A172 (cell line): ENCODE measurements around the gene NOTCH4. TPM values are rescaled to one million over a fixed set of nuclear protein-coding genes. Genes with fewer than 3 reads are reported as not detected.
"Not testable (repeated sequence)": the region's sequence is repeated elsewhere in the genome, so short reads cannot be mapped to it uniquely, and the experiment has no call there.

Experiments
- DNase-seq: peaks from one replicate; pipeline ENCODE4 v3.0.0-alpha.2; 2015; ENCODE audit warnings: low spot score
- total RNA-seq: library from RNA; depleted of rRNA; stranded (reverse); fragments of >200 nt; shearing (Covaris generic); gene quantifications from 2 replicates; pipeline ENCODE4 v1.2.3, GENCODE V29; 2014

NOTCH4 gene
- total RNA-seq, 1 experiment from 2014 or later, result 0.81 TPM

GRCh38 chr6:32194388-32194787 lies 29.5 kb downstream of the NOTCH4 start:
- DNase-seq, result no peak

GRCh38 chr6:32193096-32193495 lies 30.8 kb downstream of the NOTCH4 start:
- not testable (repeated sequence) for DNase-seq

- peak; percentile 32 for DNase-seq
Measured at GRCh38 chr6:32192608-32193039, 31.2 kb downstream of the NOTCH4 start, which contains the start of gene GPSM3. Gene GPSM3 (minus strand): TSS chr6:32192643. CDS start chr6:32192513, 130 bp downstream.

- no peak for DNase-seq
Measured at GRCh38 chr6:32191696-32192607, 31.9 kb downstream of the NOTCH4 start.

- no peak for DNase-seq
Measured at GRCh38 chr6:32190911-32191677, 32.8 kb downstream of the NOTCH4 start.

- peak; percentile 88 for DNase-seq
Measured at GRCh38 chr6:32190054-32190851, 33.6 kb downstream of the NOTCH4 start, which contains the start of gene PBX2. Gene PBX2 (minus strand): TSS chr6:32190202. CDS start chr6:32189915, 287 bp downstream.

- no peak for DNase-seq
Measured at GRCh38 chr6:32189742-32190053, 34.2 kb downstream of the NOTCH4 start.

- no peak for DNase-seq
Measured at GRCh38 chr6:32189069-32189741, 34.7 kb downstream of the NOTCH4 start.

GRCh38 chr6:32188381-32189068 lies 35.3 kb downstream of the NOTCH4 start:
- DNase-seq, result no peak

GRCh38 chr6:32187725-32188380 lies 36.0 kb downstream of the NOTCH4 start:
- not testable (repeated sequence) for DNase-seq

GRCh38 chr6:32187009-32187709 lies 36.7 kb downstream of the NOTCH4 start:
- no peak for DNase-seq

- not testable (repeated sequence) for DNase-seq
Measured at GRCh38 chr6:32186151-32186840, 37.6 kb downstream of the NOTCH4 start.

GRCh38 chr6:32185681-32186131 lies 38.2 kb downstream of the NOTCH4 start:
- DNase-seq, result peak; percentile 91

GRCh38 chr6:32184084-32184640 lies 39.7 kb downstream of the NOTCH4 start, which contains the start of gene AGER:
Gene AGER (minus strand): TSS chr6:32184253. CDS start chr6:32184222, 31 bp downstream.
- no peak for DNase-seq

GRCh38 chr6:32183483-32184083 lies 40.3 kb downstream of the NOTCH4 start:
- DNase-seq, result no peak

- no peak for DNase-seq
Measured at GRCh38 chr6:32183030-32183429, 40.8 kb downstream of the NOTCH4 start.

- no peak for DNase-seq
Measured at GRCh38 chr6:32182555-32182981, 41.3 kb downstream of the NOTCH4 start.
